ENCODE results near the gene ADGRB2. TPM values are rescaled to one million over a fixed set of nuclear protein-coding genes. Genes with fewer than 3 reads are reported as not detected.

Gene ADGRB2
- total RNA-seq, 4 donors from 2014 or later: 2.4 to 14.3 (median 9.8) TPM

DNA sequence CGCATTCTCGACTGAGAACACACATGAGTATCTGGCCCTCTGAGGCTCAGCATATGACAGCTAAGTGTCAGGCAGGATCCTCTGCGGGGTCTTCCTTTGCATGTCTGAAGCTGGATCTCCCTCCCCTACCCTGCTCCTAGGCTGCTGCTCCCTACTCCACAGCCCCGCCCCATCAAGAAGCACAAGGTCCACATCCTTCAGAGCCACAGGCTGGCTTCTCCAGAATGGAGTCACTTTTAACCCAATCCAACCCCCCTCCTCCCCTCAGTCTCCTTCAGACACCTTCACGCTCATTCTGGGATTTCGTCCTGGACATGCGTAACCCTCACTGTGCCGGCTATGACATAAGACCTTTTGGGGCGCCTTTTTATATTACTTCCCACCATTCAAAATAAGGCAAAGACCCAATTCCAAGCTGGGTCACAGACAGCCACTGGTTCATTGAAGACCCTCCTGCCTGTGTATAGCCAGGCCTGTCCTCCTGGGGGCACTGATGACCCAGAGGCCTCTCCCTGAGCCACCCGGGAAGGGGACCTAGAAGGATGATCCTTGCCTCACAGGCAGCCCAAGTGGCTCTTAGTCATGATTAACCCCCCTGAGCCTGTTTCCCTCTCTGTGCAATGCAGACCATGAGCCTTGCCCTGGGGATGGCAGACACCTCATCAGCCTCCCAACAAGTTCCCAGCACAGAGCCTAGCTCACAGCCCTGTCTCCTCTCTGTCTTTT lies 4.7 kb downstream of the ADGRB2 start:
- TF ChIP-seq, protein P1, sequence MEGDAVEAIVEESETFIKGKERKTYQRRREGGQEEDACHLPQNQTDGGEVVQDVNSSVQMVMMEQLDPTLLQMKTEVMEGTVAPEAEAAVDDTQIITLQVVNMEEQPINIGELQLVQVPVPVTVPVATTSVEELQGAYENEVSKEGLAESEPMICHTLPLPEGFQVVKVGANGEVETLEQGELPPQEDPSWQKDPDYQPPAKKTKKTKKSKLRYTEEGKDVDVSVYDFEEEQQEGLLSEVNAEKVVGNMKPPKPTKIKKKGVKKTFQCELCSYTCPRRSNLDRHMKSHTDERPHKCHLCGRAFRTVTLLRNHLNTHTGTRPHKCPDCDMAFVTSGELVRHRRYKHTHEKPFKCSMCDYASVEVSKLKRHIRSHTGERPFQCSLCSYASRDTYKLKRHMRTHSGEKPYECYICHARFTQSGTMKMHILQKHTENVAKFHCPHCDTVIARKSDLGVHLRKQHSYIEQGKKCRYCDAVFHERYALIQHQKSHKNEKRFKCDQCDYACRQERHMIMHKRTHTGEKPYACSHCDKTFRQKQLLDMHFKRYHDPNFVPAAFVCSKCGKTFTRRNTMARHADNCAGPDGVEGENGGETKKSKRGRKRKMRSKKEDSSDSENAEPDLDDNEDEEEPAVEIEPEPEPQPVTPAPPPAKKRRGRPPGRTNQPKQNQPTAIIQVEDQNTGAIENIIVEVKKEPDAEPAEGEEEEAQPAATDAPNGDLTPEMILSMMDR (IDR thresholded peaks at IDR 0.05): no peak
- no peak for TF ChIP-seq POLR2A (IDR thresholded peaks at IDR 0.05)
- WGBS, 2 donors: 86 to 89% methylated on average over 10 of the region's 10 CpGs
- no peak overlapping the region for H3K4me3 ChIP-seq (replicated peaks in 1 of 3)
- H3K27ac ChIP-seq: peak overlapping the region in 1 of 3 donors; percentile 39
- intact Hi-C loops (cut with DNase I): loop anchor here (10.0 kb wide), 1 partner anchor 205 kb away; no protein-coding TSS in a partner anchor
- H3K4me1 ChIP-seq: peaks cover 32 to 65% of the 10 kb centered on the region in 2 donors
- no peaks in the 10 kb centered on the region for H3K36me3 ChIP-seq
- no peak for DNase-seq
- H3K27me3 ChIP-seq: no peaks in the 10 kb centered on the region
- no peaks in the 10 kb centered on the region for H3K9me3 ChIP-seq

DNA sequence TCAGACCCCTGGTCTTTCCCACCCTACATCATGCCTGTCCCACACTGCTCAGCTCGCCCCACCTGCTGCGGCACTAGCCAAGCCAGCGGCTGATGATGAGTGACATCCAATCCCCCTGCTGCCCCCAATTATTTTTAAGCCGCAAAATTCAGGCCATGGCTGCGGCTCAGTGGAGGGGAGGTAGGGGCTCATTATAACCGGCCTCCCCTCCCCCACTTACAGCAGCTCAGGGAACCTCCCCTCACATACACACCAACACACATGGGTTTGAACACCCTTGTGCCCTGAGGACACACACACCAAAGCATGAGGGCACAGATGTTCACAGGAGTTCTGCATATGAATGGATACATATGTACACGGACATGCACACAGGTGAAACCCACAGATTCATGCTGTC lies 5.3 kb downstream of the ADGRB2 start:
- Histone ChIP-seq H3K9me3 (no peaks in the 10 kb centered on the region), H3K4me3 (replicated peaks in 1 of 3) (no peak overlapping the region), H3K4me1 (peaks cover 33 to 69% of the 10 kb centered on the region in 2 donors), H3K27me3 (no peaks in the 10 kb centered on the region), H3K36me3 (no peaks in the 10 kb centered on the region), H3K27ac (no peak overlapping the region)
- DNase-seq: no peak
- TF ChIP-seq POLR2A (IDR thresholded peaks at IDR 0.05): no peak
- TF ChIP-seq, protein P1 (IDR thresholded peaks at IDR 0.05): no peak
- intact Hi-C loops (cut with DNase I): no loop called here
- WGBS, 2 donors: 91 to 96% methylated on average over 7 of the region's 7 CpGs

DNA sequence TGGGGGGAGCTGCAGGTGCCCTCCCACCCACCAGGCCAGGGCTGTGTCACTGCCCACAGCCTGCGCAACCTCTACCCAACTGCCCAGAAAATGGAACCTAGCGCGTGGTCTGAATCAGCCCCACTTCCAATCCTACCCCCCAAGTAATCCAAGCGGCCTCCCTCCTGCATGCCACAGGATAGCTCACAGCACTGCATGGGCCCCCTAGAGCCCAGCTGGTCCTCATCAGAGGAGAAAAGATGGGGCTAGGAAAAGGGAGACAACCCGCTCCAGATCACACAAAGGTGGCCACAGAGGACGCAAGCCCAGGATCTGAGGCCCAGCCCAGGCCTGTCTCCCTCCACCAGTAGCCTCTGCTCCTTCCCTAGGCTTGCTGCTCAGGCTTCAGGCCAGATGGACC lies 6.2 kb downstream of the ADGRB2 start:
- no peak for TF ChIP-seq POLR2A (IDR thresholded peaks at IDR 0.05)
- TF ChIP-seq, protein P1 (IDR thresholded peaks at IDR 0.05): no peak
- DNase-seq: no peak
- Histone ChIP-seq H3K36me3 (no peaks in the 10 kb centered on the region), H3K9me3 (no peaks in the 10 kb centered on the region), H3K4me1 (peaks cover 26 to 70% of the 10 kb centered on the region in 2 donors), H3K27ac (no peak overlapping the region), H3K27me3 (no peaks in the 10 kb centered on the region), H3K4me3 (replicated peaks in 1 of 3) (no peak overlapping the region)
- intact Hi-C loops (cut with DNase I): no loop called here
- 88 to 94% methylated on average over 2 to 6 of the region's 6 CpGs for WGBS, 2 donors

DNA sequence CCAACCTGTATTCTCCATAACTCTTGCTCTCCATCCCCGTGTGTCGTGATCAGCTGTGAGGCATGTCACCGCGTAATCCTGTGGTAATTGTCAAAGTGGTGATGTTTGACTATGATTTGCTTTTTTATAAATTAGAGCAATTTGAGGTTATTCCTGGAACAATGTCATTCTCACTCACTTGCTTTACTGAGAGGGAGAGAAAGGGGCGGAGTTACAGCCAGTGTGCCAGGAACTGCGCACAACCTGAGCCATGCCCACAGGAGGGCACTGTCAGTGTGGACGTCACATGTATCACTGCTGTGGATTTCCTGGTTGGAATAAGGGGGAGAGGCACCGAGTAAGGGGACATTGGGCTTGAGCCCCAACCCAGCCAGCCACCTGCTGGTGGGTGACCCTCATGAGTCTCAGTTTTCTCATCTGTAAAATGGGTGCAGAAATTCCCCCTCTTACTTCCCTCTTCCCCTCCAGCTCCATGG lies 6.9 kb downstream of the ADGRB2 start:
- H3K27ac ChIP-seq: no peak overlapping the region
- 87 to 98% methylated on average over 8 of the region's 8 CpGs for WGBS, 2 donors
- no peak overlapping the region for H3K4me3 ChIP-seq (replicated peaks in 1 of 3)
- no peak for DNase-seq
- no peak for TF ChIP-seq POLR2A (IDR thresholded peaks at IDR 0.05)
- TF ChIP-seq, protein P1 (IDR thresholded peaks at IDR 0.05): no peak
- H3K36me3 ChIP-seq: no peaks in the 10 kb centered on the region
- no peaks in the 10 kb centered on the region for H3K27me3 ChIP-seq
- H3K9me3 ChIP-seq: no peaks in the 10 kb centered on the region
- peaks cover 20 to 66% of the 10 kb centered on the region in 2 donors for H3K4me1 ChIP-seq
- intact Hi-C loops (cut with DNase I): no loop called here

DNA sequence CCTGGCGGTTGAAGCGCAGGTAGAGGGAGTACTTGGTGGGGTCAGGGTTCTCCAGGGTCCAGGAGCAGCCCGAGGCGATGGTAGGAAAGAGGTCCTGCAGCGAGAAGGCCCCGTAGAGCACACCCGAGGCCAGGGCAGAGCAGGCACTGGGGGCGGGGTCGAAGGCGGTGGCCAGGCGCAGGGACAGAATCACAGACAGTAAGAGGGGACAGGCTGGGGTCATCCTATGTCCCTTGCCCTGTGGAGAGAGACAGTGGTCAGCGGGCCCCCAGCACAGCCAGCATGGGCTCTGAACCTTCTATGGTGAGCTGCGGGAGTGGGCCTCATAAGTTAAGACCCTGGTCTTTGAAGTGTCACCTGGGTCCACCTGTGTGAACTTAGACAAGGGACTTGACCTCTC lies 7.6 kb downstream of the ADGRB2 start:
- TF ChIP-seq, protein P1 (IDR thresholded peaks at IDR 0.05): no peak
- TF ChIP-seq POLR2A (IDR thresholded peaks at IDR 0.05): no peak
- H3K36me3 ChIP-seq: no peaks in the 10 kb centered on the region
- H3K4me1 ChIP-seq: peaks cover 20 to 60% of the 10 kb centered on the region in 2 donors
- no peak for DNase-seq
- H3K9me3 ChIP-seq: no peaks in the 10 kb centered on the region
- WGBS, 2 donors: 93 to 97% methylated on average over 13 of the region's 13 CpGs
- no peak overlapping the region for H3K4me3 ChIP-seq (replicated peaks in 1 of 3)
- H3K27ac ChIP-seq: peak overlapping the region in 2 of 3 donors; percentile 12 to 76
- H3K27me3 ChIP-seq: no peaks in the 10 kb centered on the region
- intact Hi-C loops (cut with DNase I): no loop called here
